HUES6 (cell line): Measurements from ENCODE around the gene CNPY2.
"Not testable (repeated sequence)": the region's sequence is repeated elsewhere in the genome, so short reads cannot be mapped to it uniquely, and the experiment has no call there.

Source experiments
- H3K27ac ChIP-seq: 2 replicates; pipeline ENCODE4 v1.7.0; 2013; ENCODE audit warnings: low read depth, mild to moderate bottlenecking, low read length, inconsistent platforms
- H3K27me3 ChIP-seq: 2 replicates; pipeline ENCODE4 v1.6.1; 2013; ENCODE audit warnings: low read length; ENCODE audit not compliant: control insufficient read depth, insufficient read depth
- H3K36me3 ChIP-seq: 2 replicates; pipeline ENCODE4 v1.6.1; 2013; ENCODE audit warnings: low read length; ENCODE audit not compliant: control insufficient read depth, insufficient read depth
- H3K4me1 ChIP-seq: 2 replicates; pipeline ENCODE4 v1.6.1; 2013; ENCODE audit warnings: low read length; ENCODE audit not compliant: control insufficient read depth, insufficient read depth
- H3K4me3 ChIP-seq: 2 replicates; pipeline ENCODE4 v1.5.1; 2013; ENCODE audit warnings: low read depth, low read length
- H3K9ac ChIP-seq: one replicate; pipeline ENCODE4 v1.6.1; 2013; ENCODE audit warnings: mild to moderate bottlenecking, low read length
- H3K9me3 ChIP-seq: 2 replicates; pipeline ENCODE4 v1.6.1; 2013; ENCODE audit warnings: low read depth, low read length; ENCODE audit not compliant: control insufficient read depth, insufficient read depth

CNPY2 gene

DNA sequence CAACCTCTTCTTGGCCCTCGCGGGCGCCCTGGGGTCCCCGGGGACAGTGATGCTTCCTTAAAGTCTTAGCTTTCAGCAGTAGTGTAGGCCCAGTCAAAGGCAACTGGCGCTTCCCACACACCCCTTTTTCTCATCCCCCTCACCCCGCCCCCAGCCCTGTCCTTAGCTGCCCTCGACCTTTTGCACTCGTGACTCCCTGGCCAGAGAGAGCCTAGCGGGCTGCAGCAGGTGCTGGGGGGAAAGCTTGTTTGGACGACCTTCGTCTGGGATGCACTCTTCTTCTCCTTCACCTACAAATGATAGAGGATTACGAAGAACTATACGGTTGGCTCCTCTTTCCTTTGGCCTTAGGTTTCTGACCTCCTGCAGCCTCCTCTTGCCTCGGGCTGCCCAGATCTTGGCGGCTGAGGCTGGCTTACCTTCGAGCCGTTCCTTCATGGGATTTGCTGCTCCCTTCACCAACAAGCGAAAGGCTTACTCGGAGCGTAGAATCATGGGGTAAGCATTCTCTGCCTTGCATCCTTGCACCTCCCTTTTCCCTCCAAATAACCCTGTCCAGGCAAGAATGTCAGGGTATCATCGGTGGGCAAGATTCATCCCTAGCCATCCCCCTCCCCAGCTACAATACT lies 48.2 kb downstream of the CNPY2 start:
- Histone ChIP-seq H3K9ac (peak overlapping the region; percentile 70), H3K4me1 (peaks cover 8% of the 10 kb centered on the region; the same call in 1 of the 2 replicates), H3K27me3 (no peaks in the 10 kb centered on the region), H3K27ac (no peak overlapping the region), H3K9me3 (no peaks in the 10 kb centered on the region), H3K36me3 (peaks cover 27% of the 10 kb centered on the region), H3K4me3 (peak overlapping the region; percentile 76)

- peaks cover 8% of the 10 kb centered on the region; the same call in 1 of the 2 replicates for H3K4me1 ChIP-seq
- H3K9ac ChIP-seq: peak within 1 kb of the TSS; percentile 70
- H3K27ac ChIP-seq: peak within 1 kb of the TSS; percentile 38; the same call in 1 of the 2 replicates
- peaks cover 26% of the 10 kb centered on the region for H3K36me3 ChIP-seq
- peak within 1 kb of the TSS; percentile 76 for H3K4me3 ChIP-seq
- H3K9me3 ChIP-seq: no peaks in the 10 kb centered on the region
- no peaks in the 10 kb centered on the region for H3K27me3 ChIP-seq
Observed at GRCh38 chr12:56266693-56267442, 48.9 kb downstream of the CNPY2 start, which contains the start of gene COQ10A. COQ10A (plus strand) TSS chr12:56266942; CDS start chr12:56267119, 177 bp downstream.

GRCh38 chr12:56266068-56266692 lies 49.6 kb downstream of the CNPY2 start:
- H3K9me3 ChIP-seq, H3K4me1 ChIP-seq, H3K27me3 ChIP-seq, H3K27ac ChIP-seq: not testable (repeated sequence)
- Histone ChIP-seq H3K4me3 (peak overlapping the region; percentile 76), H3K36me3 (peaks cover 21% of the 10 kb centered on the region), H3K9ac (peak overlapping the region; percentile 70)

GRCh38 chr12:56262955-56263354 lies 52.8 kb downstream of the CNPY2 start:
- H3K9me3 ChIP-seq, H3K27me3 ChIP-seq, H3K4me3 ChIP-seq, H3K36me3 ChIP-seq, H3K27ac ChIP-seq, H3K9ac ChIP-seq: not testable (repeated sequence)
- peaks cover 12% of the 10 kb centered on the region for H3K4me1 ChIP-seq

DNA sequence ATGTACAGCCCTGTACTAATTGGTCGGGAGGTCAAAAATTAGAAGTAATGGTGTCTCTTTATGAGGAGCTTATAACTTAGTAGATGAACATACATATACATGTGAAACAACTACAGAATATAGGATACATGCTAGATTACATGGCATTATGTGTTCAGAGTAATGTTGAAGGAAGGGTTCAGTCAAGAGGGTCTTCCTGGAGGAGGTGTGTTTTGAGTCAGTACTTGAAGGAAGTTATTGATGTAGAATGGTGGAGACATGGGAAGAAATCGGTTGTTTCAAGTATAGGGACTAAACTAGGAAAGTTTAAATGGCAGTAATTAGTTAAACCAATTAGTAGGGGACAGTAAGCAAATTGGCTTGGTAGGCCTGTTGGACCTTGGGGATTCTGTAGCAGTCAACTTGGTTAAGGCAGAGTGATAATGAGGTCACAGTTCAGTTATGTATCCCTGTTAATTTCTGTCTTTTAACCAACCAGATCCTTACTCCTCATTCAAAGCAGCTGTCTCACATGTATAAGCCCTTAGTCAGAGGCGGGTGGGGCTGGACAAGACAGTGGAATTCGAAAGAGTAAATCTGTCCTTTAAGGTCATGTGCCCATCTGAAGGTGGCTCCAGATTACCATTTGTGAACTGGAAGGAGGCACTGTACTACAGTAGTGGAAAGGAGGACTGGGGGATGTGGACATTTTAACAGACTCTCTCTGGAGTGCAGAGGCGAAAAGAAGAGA lies 54.1 kb downstream of the CNPY2 start:
- Histone ChIP-seq H3K4me1 (peaks cover 14% of the 10 kb centered on the region), H3K9me3 (no peaks in the 10 kb centered on the region), H3K27me3 (no peaks in the 10 kb centered on the region), H3K27ac (no peak overlapping the region), H3K4me3 (no peak overlapping the region), H3K36me3 (no peaks in the 10 kb centered on the region; the same call in 1 of the 2 replicates), H3K9ac (no peak overlapping the region)

GRCh38 chr12:56260921-56261320 lies 54.9 kb downstream of the CNPY2 start:
- Histone ChIP-seq H3K36me3 (peaks cover 5% of the 10 kb centered on the region), H3K4me3 (no peak overlapping the region), H3K27me3 (no peaks in the 10 kb centered on the region), H3K9me3 (no peaks in the 10 kb centered on the region), H3K4me1 (peaks cover 17% of the 10 kb centered on the region), H3K27ac (no peak overlapping the region), H3K9ac (no peak overlapping the region)

- H3K27me3 ChIP-seq: no peaks in the 10 kb centered on the region
- no peak overlapping the region for H3K9ac ChIP-seq
- peaks cover 17% of the 10 kb centered on the region for H3K4me1 ChIP-seq
- H3K9me3 ChIP-seq: no peaks in the 10 kb centered on the region
- no peak overlapping the region for H3K4me3 ChIP-seq
- H3K27ac ChIP-seq: no peak overlapping the region
- H3K36me3 ChIP-seq: peaks cover 11% of the 10 kb centered on the region
Observed at GRCh38 chr12:56260380-56260779, 55.4 kb downstream of the CNPY2 start.
